ENCODE results near the gene DCST1.
A peak's percentile ranks its signal among the peaks of the same experiment; 100 is the strongest.

DNA sequence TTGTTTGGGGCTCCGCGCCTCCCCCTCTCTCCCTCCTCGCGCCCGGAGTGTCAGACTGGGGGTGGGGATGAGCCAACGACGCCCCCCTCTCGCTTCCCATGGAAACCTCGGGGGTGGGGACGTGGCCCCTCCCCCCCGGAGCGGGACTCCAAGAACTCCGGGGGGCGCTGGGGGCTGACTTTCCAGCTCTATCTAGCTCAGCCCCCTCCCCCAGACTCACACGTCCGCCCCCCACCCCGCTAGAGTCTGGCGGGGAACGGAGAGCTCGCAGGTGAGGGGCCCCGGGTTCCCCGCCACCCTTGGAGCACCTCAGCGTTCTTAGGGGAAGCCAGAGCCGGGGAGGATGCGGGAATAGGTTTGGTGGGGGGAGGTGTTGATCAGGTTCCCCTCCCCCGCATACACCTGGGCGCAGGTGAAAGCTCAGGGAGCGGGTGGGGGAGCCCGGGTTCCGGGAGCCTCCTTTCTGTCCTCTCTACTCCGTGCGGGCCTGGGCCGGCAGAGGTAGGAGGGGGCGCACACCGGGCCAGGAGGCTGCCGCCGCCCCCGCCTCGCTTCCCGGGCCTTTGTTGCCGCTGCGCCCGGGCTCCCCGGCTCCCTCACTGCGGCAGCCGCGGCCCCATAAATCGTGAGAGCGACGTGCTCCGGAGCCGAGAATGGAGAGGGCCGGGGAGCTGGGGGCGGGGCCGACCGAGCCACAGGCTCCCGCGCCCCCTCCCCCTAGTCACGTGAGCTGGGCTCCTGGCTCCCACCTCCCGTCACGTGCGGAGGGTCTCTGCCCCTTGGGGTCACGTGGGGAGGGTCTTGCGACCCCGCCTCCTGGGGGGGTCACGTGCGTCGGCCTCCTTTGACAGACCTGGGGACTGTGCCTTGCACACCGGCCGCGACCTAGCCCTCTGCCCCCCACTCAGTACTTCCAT is 46.9 kb downstream of the DCST1 start:
- TF ChIP-seq ZFX (IDR thresholded peaks at IDR 0.05) (0 out of 2 replicates have a peak, but pooled peaks have one; percentile 14), POLR2AphosphoS5 (IDR thresholded peaks at IDR 0.05; ENCODE audit: low read depth, low read length) (no peak), EZH2phosphoT487 (IDR thresholded peaks at IDR 0.05; ENCODE audit: borderline replicate concordance) (no peak), CEBPB (IDR thresholded peaks at IDR 0.05; ENCODE audit: low read depth) (no peak), EZH2 (IDR thresholded peaks at IDR 0.05) (no peak), FOSL1 (IDR thresholded peaks at IDR 0.05; ENCODE audit: low read depth) (no peak), POLR2A (IDR thresholded peaks at IDR 0.05; ENCODE audit: borderline replicate concordance, extremely low read depth, insufficient read depth, insufficient read length) (no peak)
- TF ChIP-seq, protein P1, sequence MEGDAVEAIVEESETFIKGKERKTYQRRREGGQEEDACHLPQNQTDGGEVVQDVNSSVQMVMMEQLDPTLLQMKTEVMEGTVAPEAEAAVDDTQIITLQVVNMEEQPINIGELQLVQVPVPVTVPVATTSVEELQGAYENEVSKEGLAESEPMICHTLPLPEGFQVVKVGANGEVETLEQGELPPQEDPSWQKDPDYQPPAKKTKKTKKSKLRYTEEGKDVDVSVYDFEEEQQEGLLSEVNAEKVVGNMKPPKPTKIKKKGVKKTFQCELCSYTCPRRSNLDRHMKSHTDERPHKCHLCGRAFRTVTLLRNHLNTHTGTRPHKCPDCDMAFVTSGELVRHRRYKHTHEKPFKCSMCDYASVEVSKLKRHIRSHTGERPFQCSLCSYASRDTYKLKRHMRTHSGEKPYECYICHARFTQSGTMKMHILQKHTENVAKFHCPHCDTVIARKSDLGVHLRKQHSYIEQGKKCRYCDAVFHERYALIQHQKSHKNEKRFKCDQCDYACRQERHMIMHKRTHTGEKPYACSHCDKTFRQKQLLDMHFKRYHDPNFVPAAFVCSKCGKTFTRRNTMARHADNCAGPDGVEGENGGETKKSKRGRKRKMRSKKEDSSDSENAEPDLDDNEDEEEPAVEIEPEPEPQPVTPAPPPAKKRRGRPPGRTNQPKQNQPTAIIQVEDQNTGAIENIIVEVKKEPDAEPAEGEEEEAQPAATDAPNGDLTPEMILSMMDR (IDR thresholded peaks at IDR 0.05 in 2 of 3, conservative IDR thresholded peaks at IDR 0.05 in 1 of 3; ENCODE audit: borderline replicate concordance in 1 of 3, insufficient read depth in 1 of 3, low read depth in 2 of 3, low read length in 2 of 3): no peak
